ENCODE measurements around the gene TIMM23B.
"Not testable (repeated sequence)": the region's sequence is repeated elsewhere in the genome, so short reads cannot be mapped to it uniquely, and the experiment has no call there.

TIMM23B gene, protein sequence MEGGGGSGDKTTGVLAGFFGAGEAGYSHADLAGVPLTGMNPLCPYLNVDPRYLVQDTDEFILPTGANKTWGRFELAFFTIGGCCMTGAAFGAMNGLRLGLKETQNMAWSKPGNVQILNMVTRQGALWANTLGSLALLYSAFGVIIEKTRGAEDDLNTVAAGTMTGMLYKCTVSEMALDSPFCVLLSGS

DNA sequence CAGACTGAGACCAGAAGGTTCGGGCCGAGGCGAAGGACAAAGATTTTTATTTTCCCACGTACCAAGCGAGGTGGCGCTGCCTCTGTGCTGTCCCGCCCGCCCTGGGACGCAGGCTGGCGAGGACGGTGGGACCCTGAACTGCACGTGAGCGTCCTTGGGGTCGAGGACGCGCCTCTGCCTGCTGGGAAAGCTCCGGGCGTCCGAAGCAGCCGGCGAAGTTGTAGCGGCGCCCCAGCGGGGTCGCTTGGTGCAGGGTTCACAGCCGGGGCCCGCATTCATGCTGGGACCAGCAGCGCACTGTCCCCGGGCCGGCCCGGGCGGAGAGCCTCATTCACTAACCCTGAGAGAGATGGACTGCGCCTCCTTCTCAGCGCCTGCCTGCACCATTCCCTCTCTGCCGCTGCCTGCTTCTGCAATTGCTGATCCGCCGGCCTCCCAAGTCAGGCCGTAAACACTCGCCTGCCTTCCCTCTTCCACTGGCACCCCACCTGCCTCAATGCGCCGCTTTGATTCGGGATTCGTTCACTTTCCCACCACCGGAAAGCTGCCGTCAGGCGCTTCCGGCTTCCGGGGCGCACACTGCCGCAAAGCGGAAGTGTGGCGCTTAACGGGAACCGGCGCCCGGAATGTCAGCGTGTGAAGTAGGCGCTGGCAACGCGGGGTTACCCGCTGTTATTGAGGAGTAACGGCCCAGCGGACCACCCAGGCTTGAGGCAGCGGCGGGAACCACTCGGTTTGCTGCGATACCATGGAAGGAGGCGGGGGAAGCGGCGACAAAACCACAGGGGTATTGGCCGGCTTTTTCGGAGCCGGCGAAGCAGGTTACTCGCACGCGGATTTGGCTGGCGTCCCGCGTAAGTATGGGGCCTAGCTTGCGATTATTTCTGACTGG lies at the start of gene TIMM23B, which contains the start of gene PARG:
Gene TIMM23B, plus strand, starts transcription at position 607 of the 892 bp plus-strand sequence. Its CDS starts 142 bp downstream, at position 749.
Gene PARG, minus strand, starts transcription at position 581 of the 892 bp plus-strand sequence. Its CDS starts 302 bp downstream, at position 279.
- not testable (repeated sequence) for FAIRE-seq

DNA sequence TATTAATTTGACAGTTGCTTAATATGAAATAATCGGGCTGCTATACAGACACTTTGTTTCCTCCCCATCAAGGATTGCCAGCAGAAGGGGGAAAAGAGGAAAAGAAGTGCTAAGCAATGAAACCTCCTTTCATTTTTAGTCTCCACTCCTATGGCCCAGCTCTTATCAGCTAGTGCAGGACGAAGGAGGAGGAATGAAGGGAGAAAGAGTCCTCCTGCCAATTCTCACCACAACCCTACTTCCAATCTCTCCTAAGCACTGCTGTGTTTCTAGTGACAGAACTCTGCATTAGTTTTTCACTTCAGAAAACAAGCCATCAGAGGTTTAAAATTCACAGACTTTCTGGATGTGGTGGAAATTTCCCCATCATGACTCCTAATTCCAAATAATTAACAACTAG lies 41.9 kb upstream of the TIMM23B start:
- FAIRE-seq: not testable (repeated sequence)

DNA sequence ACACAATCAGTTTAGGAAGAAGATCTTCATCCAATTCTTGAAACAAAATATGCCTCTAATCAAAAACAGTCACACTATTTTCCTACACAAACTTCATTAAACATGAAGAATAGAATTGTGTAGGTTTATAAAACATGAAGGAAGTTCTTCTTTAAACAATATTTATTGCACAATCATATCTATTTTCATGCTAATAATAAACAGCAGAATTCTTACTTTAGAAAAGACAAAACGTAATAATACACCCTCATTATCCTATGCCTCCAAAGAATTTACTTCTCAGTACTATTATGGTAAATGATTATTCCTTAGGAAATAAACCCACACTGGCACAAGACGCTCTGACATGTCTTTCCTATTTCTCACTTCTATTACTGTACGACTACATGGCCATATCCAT lies 41.4 kb upstream of the TIMM23B start:
- FAIRE-seq: not testable (repeated sequence)

DNA sequence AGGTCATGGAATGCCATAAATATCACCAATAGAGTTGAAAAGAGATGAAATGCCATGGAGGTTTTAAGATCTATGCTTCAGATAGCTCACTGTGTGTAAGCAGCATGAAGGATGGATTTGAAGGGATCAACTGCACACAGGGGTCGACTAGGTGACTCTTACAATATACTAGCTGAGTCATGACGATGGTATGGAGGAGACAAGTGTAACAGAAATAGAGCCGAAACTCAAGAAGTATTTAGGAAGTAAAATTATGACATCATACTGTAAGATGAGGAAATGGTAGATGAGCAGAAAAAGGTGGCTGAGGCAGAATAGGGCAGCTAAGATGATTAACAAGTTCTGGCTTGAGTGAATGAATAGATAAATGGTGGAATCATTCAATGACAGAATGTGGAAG lies 38.0 kb upstream of the TIMM23B start:
- not testable (repeated sequence) for FAIRE-seq

DNA sequence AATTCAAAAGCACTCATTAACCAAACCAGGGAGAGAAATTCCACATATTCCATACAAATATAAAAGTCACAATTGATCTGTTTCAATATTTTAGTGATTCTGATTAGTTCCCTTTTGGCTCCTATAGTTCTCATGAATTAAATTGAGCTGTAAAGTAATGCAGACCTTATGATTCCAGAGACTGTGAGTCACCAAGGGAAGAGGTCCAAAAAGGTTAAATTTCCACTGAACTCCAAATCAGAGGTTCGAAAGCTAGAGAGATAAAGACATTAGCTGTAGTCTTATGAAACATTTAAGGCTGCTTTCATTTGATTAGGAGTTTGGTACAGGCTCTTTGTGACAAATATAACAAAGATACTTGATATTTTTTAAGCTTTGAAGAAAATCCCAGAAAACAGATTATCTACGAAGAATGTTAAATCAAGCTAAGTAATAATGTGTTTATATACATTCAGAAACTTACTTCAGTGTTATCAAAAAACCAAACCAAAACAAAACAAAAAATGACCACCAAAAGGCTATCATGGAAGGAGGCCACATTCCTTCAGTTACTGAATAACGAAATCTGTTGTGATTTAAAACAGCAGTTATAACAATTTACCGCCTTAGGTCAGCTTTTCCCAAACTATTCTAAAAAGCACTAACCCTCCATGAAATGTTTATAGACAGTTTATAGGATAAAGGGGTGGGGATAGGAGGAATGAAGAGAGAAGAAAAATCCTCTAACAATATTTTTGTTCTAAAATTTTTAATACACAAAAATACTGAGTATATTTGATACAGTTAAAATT lies 33.4 kb upstream of the TIMM23B start:
- not testable (repeated sequence) for FAIRE-seq

DNA sequence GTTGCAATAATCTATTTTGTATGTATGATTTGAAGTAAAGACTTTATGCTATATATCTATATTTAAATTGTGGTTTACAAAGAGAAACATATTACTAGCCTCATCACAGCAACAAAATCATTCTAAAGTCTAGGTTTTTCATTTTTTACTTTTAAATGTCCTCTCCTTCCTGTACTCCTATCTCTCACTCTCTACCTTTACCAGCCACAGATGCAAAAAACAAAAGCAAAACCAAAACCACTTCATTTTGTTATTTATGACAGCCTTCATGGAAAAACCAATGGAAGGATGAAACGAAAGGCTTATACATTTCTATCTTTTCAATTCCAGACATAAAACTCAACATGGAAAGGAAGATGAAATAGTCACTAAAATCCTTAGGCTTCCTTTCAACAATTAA lies 31.6 kb upstream of the TIMM23B start:
- FAIRE-seq: not testable (repeated sequence)

DNA sequence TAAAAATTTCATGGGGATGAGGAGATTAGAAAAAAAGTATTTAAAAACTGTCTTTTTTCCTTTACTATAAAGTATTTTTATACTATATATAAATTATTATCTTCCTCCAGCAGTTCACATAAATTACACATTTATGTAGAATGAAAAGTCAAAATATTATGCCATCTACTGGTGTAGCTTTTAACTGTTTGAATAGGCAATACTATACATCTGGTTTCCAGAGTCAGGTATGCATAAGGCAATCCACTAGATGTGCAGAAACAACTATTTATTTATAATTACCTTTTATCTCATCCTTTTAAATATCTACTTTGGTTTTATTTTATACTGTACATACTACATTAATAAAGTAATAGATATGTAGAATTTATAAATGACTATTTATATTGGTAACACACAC lies 25.4 kb upstream of the TIMM23B start:
- FAIRE-seq: not testable (repeated sequence)

DNA sequence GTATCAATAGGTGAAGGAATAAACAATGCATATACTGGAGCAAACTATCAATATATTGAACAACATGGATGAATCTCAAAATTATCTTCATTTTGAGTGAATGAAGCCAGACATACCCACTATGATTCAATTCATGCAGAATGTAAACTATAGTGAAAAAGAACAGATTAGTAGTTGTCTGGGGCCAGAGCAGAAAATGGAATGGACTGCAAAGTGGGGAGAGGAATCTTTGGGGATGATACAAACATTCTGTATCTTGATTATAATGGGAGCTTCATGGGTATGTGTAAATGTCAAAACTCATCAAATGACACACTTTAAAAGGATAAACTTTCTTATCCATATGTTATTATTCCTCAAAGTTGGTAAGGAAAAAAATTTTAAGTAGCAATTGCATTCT lies 23.9 kb upstream of the TIMM23B start:
- FAIRE-seq: not testable (repeated sequence)

DNA sequence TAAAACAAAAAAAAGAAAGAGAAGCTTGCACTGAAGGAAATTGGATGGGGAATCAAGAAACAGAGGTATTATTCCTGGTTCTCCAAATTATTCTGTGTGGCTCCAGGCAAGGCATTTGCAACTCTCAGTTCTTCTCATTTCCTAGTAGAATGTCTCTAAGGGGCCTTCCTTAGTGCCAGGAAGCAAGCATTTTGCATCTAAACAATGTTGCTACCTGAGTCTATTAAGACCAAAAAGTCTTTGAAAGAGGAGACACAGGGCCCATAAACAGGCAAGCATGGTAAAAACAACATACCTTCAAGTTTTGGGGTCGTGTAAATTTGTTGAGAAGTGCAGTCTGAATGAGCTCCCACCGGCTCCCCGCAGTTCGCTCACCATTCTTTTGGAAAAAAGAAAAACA lies 19.8 kb upstream of the TIMM23B start:
- FAIRE-seq: not testable (repeated sequence)

DNA sequence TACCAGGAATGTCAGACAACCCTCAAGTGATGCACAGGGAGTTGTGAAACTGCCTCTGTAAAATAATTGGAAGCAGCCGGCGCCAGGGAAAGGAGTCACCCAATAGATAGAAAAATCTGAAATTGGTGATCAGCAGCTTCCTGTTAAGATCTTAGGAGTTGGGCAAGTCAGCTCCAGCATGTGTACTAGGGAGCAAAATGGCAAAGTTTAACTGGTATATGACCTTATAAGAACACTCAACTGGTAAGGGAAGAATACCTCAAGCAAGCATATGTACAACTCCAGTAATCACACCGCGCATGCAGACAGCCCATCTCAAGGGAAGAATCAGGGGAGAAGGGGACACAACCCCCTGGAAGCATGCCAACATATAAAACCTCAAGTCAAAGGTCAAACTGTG lies 18.3 kb upstream of the TIMM23B start:
- not testable (repeated sequence) for FAIRE-seq

DNA sequence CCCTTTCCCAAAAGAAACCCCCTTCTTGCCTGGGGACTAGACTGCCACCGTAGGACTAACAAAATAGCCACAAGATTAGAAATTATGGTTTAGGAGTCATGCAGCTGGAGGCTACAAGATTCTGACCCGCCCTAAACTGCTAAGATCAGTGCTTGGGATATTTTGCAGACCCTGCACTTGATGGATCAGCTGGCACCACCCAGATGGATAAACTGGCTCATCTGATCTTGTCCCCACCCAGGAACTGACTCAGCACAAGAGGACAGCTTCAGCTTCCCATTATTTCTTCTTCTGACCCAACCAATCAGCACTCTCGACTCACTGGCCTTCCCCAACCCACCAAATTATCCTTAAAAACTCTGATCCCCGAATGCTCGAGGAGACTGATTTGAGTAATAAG lies 10.6 kb upstream of the TIMM23B start:
- FAIRE-seq: not testable (repeated sequence)

DNA sequence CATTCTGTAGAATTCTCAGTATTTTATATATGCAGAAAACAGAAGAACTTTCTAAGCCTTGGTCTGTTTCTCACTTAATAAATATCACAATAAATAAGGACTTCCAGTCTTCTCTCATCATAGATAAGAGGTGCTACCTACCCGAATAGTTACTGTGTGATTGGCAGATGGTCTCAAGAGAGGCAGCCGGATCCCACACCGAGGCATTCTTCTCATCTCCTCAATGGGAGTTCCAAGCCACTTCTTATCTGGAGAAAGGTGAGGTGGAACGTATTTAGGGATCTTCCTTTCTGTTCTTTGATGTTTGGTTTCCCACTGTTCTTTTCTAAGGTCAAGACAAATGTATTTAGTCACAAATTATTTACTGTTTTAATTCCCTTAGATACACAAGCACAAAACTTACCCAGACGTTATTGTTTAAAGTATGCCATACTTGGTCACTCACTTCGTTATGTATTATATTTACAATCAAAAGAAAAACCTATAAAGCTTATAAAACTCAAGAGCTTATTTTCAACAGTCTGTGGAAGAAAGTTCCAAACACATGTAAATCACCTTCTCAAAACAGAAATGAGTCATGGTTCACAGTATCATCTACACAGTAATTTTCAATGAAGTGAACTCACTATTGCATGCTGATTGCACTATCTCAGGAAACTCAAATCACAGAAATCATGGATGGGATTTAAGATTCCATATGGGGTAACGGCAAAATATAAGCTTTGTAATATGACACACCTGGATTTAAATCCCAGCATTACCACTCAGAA lies 9.7 kb upstream of the TIMM23B start:
- FAIRE-seq: not testable (repeated sequence)

DNA sequence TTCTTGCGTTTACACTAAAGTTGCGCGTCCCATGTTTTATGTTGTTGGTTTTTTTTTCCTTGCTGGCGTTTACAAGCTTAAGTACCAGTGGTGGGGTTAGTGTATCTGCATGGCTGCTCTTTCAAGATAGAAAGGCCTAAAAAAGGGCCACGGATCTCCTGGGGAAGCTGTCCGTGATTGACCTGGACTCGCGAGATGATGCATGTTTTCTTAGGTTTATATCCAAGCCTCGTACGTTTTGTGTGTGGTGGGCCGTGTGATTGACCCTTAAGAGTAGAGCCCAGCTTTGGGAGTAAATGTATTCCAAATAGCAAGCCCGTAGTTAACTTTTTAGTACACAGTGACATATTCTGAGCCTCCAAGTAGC lies 469 bp downstream of the TIMM23B start:
- FAIRE-seq: not testable (repeated sequence)

DNA sequence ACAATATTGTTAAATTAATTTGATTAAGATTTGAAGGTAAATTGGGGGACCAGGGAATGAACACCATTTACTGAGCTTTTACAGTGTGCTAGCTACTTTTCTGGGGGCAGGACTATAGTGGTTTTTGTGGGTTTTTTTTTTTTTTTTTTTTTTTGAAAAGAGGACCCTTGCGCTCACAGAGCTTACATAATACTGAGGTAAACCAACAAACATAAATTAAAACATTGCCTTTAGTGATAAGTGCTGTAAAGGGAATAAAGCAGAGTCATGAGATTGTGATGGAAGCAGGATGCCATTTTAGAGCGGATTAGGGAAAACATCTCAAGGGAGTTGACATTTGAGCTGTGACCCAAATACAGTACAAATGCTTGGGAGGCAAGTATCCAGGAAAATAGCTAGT lies 1.8 kb downstream of the TIMM23B start:
- not testable (repeated sequence) for FAIRE-seq

DNA sequence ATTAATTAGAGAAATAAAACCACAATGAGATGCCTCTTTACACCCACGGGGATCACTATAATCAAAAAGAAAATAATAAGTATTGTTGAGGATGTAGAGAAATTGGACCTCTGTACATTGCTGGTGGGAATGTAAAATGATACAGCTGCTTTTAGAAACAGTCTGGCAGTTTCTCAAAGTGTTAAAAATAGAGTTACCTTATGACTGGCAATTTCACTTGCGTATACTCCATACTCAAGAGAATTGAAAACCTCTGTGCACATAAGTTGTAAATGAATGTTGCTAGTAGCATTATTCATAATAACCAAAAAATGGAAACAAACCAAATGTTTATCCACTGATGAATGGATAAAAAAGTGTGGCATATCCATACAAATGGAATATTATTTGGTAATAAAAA lies 6.3 kb downstream of the TIMM23B start:
- peak; percentile 5 for FAIRE-seq

DNA sequence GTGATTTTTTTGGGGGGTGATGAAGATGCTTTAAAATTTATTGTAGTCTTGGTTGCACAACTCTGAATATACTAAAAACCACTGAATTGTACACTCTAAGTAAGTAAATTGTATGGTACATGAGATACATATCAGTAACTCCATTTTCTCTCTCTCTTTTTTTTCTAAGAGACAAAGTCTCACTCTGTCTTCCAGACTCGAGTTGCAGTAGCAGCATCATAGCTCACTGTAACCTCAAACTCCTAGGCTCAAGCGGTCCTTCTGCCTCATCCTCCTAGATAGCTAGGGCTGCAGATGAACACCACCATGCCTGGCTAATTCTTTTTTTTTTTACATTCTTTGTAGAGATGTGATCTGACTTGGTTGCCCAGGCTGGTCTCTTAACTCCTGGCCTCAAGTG lies 6.9 kb downstream of the TIMM23B start:
- not testable (repeated sequence) for FAIRE-seq

DNA sequence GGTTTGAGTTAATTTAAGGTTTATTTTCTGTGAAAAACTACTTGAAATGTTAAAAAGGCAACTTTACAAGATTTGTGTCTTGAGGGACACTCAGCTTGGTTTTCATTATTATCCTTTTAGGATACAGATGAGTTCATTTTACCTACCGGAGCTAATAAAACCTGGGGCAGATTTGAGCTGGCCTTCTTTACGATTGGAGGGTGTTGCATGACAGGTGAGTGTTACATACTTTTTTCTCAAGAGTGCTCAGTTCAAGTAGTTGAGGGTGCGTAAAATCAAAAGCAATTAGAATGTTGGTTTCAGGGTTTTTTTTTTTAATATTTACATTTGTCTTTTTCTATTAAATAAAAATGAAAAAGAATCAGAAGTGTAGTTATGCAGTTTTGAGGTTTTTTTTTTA lies 10.2 kb downstream of the TIMM23B start:
- FAIRE-seq: not testable (repeated sequence)

DNA sequence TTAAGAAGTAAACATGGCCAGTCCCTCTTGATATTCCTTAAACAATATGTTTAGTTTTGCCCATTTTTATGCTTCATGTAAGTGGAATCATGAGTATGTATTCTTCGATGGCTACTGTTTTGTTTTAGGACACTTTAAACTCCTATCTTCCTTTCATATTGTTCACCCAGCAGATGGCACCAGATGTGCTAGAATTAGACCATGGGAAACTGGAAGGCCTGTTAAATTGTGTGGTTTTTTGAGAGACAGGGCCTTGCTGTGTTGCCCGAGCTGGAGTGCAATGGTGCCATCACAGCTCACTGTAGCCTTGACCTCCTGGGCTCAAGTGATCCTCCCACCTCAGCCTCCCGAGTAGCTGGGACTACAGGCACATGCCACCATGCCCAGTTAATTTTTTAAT lies 11.3 kb downstream of the TIMM23B start:
- FAIRE-seq: peak; percentile 92

DNA sequence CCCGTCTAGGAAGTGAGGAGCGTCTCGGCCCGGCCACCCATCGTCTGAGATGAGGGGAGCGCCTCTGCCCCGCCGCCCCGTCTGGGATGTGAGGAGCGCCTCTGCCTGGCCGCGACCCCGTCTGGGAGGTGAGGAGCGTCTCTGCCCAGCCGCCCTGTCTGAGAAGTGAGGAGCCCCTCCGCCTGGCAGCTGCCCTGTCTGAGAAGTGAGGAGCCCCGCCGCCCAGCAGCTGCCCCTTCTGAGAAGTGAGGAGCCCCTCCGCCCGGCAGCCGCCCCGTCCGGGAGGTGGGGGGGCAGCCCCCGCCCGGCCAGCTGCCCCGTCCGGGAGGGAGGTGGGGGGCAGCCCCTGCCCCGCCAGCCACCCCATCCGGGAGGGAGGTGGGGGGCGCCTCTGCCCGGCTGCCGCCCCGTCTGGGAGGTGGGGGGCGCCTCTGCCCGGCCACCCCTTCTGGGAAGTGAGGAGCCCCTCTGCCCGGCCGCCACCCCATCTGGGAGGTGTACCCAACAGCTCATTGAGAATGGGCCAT lies 28.5 kb downstream of the TIMM23B start:
- not testable (repeated sequence) for FAIRE-seq

DNA sequence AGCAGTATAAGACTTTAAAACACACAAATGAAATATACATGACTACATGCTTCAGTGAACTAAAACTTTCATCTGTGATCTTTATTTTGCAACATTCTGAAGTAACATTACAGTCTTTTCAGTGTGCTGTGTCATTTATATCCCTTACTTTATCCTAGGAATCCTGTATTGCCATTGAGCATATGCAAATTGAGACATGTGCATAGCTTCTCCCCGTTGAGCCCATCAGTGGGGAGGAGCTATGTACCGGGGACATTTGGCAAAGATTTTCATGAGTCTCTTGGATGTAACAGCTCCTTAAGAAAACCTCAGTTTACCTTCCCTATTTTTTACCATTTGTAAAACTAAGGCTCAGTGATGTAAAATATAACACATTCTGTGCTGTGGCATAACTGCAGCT lies 29.6 kb downstream of the TIMM23B start:
- FAIRE-seq: not testable (repeated sequence)

DNA sequence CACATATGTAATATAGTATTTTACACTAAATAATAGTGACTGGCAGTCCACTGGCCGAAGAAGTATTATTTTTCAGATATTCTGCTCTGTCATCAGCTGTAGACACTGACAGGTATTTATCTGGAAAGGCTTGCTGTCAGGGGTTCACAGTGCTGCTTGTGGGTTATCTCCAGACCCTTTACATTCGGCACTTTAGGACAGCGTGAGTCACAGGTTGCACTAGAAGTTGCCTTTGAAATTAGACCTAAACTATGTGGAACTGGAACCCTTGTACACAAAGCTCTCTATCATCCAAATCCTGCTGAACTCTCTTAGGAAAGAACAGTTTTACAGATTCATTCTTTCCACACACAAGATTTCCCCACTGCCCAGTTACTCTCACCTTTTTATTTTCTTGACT lies 30.2 kb downstream of the TIMM23B start:
- FAIRE-seq: not testable (repeated sequence)

DNA sequence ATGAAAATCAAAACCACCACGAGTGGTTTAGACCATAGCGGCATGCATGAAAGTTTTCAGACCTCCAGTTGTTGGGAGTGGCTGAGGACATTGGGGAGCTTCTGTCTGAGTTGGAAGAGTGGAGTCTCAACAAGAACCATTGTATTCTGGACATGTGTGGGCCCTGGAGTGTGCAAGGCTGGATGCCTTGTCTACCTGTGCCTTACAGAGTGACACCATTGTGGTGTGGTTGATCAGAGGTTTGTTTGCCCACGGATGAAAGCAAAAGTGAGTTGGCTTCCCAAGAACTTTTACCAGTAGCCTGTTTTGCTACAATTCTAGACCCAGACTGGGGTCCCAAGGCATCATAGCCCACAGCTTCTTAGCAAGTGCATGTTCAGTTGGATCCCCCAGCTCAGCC lies 35.9 kb downstream of the TIMM23B start:
- FAIRE-seq: not testable (repeated sequence)

All from islet of Langerhans (tissue), 1 donor.